Activated CD8-positive, alpha-beta T cell treated with anti-CD3 and anti-CD28 coated beads, Interleukin-2, amount 10 ng/mL, durations not matched to agents 7 days and 5 days (primary cell): ENCODE data around the gene TPRN. TPM values are rescaled to one million over a fixed set of nuclear protein-coding genes. Genes with fewer than 3 reads are reported as not detected.

Source experiments
- ATAC-seq: fragments of 150-1000 bp; cut with Tn5 transposase; one replicate; pipeline ENCODE4 v1.10.0; 2021; ENCODE audit warnings: moderate library complexity
- CTCF ChIA-PET: fragments of 350-600 bp; sonication (Branson Sonifier 250); formaldehyde crosslinking; loops from one replicate; lab custom pipeline; 2021; ENCODE audit warnings: antibody characterized with exemption; lab: Charles Lee
- POLR2A ChIA-PET: fragments of 350-600 bp; sonication (Branson Sonifier 250); formaldehyde crosslinking; loops from one replicate; lab custom pipeline; 2021; ENCODE audit warnings: antibody characterized with exemption; lab: Charles Lee
- DNase-seq: peaks from one replicate; pipeline ENCODE4 v3.0.0-alpha.2; 2020
- H3K27ac Mint-ChIP-seq: one replicate; pipeline ENCODE4 v1.8.0; 2021; ENCODE audit warnings: mild to moderate bottlenecking, mixed read lengths
- H3K27me3 Mint-ChIP-seq: one replicate; pipeline ENCODE4 v1.8.0; 2021; ENCODE audit warnings: low read depth, mixed read lengths
- H3K36me3 Mint-ChIP-seq: one replicate; pipeline ENCODE4 v1.8.0; 2021; ENCODE audit warnings: low read depth, mixed read lengths
- H3K4me1 Mint-ChIP-seq: one replicate; pipeline ENCODE4 v1.8.0; 2021; ENCODE audit warnings: low read depth, mixed read lengths
- H3K4me3 Mint-ChIP-seq: one replicate; pipeline ENCODE4 v1.8.0; 2021; ENCODE audit warnings: mild to moderate bottlenecking, mixed read lengths
- H3K9me3 Mint-ChIP-seq: one replicate; pipeline ENCODE4 v1.8.0; 2022; ENCODE audit warnings: mixed read lengths; ENCODE audit not compliant: insufficient read depth
- total RNA-seq, 2 experiments: library from RNA; stranded (reverse); gene quantifications; one replicate each; pipeline ENCODE4 v1.2.3, GENCODE V29; 2021

The TPRN gene
- total RNA-seq, 2 experiments from 2014 or later: 10.9 to 12.0 TPM

GRCh38 chr9:137222190-137223077, 21.9 kb upstream of the TPRN start, which contains the start of gene RNF208:
RNF208 (minus strand) TSS chr9:137222240; CDS start chr9:137221212, 1,028 bp downstream.
- Mint-ChIP-seq H3K27me3 (no peaks in the 10 kb centered on the region), H3K9me3 (no peaks in the 10 kb centered on the region), H3K36me3 (no peaks in the 10 kb centered on the region), H3K4me3 (peak within 1 kb of the TSS; percentile 80), H3K4me1 (peaks cover 16% of the 10 kb centered on the region), H3K27ac (peak within 1 kb of the TSS; percentile 87)
- no peak for ATAC-seq
- ChIA-PET CTCF (interaction anchor here (0.9 to 6.7 kb wide), 9 partner anchors 14 to 176 kb away, joined by 3 to 73 read pairs (median 4); partner anchors contain the start of genes ANAPC2, SSNA1, TOR4A and TPRN), POLR2A (interaction anchor here (0.6 to 3.7 kb wide), 12 partner anchors 14 to 135 kb away, joined by 3 to 28 read pairs (median 6); partner anchors contain the start of genes ANAPC2, MAN1B1, NDOR1 and NELFB)
- no peak for DNase-seq

- DNase-seq (no peak), ATAC-seq (no peak)
- no peaks in the 10 kb centered on the region for H3K27me3 Mint-ChIP-seq
- peak overlapping the region; percentile 36 for H3K4me3 Mint-ChIP-seq
- no peaks in the 10 kb centered on the region for H3K36me3 Mint-ChIP-seq
- POLR2A ChIA-PET: interaction anchor here (1.4 to 3.7 kb wide), 4 partner anchors 15 to 33 kb away, joined by 4 to 28 read pairs (median 9); partner anchors contain the start of genes ANAPC2, NDOR1, SSNA1 and TMEM203
- no peak overlapping the region for H3K27ac Mint-ChIP-seq
- H3K9me3 Mint-ChIP-seq: no peaks in the 10 kb centered on the region
- CTCF ChIA-PET: no interaction called here
- peaks cover 16% of the 10 kb centered on the region for H3K4me1 Mint-ChIP-seq
These were observed 21.1 kb upstream of the TPRN start for GRCh38 chr9:137221506-137222111.

- DNase-seq (no peak), ATAC-seq (no peak)
- no peaks in the 10 kb centered on the region for H3K27me3 Mint-ChIP-seq
- H3K4me3 Mint-ChIP-seq: peak overlapping the region; percentile 55
- ChIA-PET POLR2A (interaction anchor here (2.1 kb wide), 1 partner anchor 19 kb away, joined by 6 read pairs; the partner anchor contains the start of gene TUBB4B), CTCF (no interaction called here)
- H3K4me1 Mint-ChIP-seq: peaks cover 16% of the 10 kb centered on the region
- no peak overlapping the region for H3K27ac Mint-ChIP-seq
- no peaks in the 10 kb centered on the region for H3K9me3 Mint-ChIP-seq
- H3K36me3 Mint-ChIP-seq: no peaks in the 10 kb centered on the region
These were observed 20.6 kb upstream of the TPRN start for GRCh38 chr9:137221095-137221505.

- DNase-seq (no peak), ATAC-seq (no peak)
- CTCF ChIA-PET: no interaction called here
- H3K27me3 Mint-ChIP-seq: no peaks in the 10 kb centered on the region
- no peaks in the 10 kb centered on the region for H3K9me3 Mint-ChIP-seq
- H3K4me1 Mint-ChIP-seq: peaks cover 16% of the 10 kb centered on the region
- no peak overlapping the region for H3K27ac Mint-ChIP-seq
- peak overlapping the region; percentile 55 for H3K4me3 Mint-ChIP-seq
- H3K36me3 Mint-ChIP-seq: no peaks in the 10 kb centered on the region
- POLR2A ChIA-PET: interaction anchor here (1.5 to 2.1 kb wide), 3 partner anchors 16 to 20 kb away, joined by 4 to 6 read pairs (median 5); partner anchors contain the start of genes TPRN and TUBB4B
These were observed 20.0 kb upstream of the TPRN start for GRCh38 chr9:137220317-137221094.

GRCh38 chr9:137219757-137220316, 19.3 kb upstream of the TPRN start:
- ChIA-PET CTCF (interaction anchor here (1.4 kb wide), 1 partner anchor 31 kb away, joined by 5 read pairs; the partner anchor contains the start of genes ANAPC2 and SSNA1), POLR2A (interaction anchor here (1.5 to 2.1 kb wide), 3 partner anchors 15 to 21 kb away, joined by 4 to 6 read pairs (median 5); partner anchors contain the start of genes TPRN and TUBB4B)
- Mint-ChIP-seq H3K9me3 (no peaks in the 10 kb centered on the region), H3K27me3 (no peaks in the 10 kb centered on the region), H3K36me3 (no peaks in the 10 kb centered on the region), H3K27ac (no peak overlapping the region), H3K4me3 (no peak overlapping the region), H3K4me1 (peaks cover 9% of the 10 kb centered on the region)
- ATAC-seq: no peak
- no peak for DNase-seq

GRCh38 chr9:137218754-137219271, 18.3 kb upstream of the TPRN start:
- no peak overlapping the region for H3K27ac Mint-ChIP-seq
- no peaks in the 10 kb centered on the region for H3K36me3 Mint-ChIP-seq
- no peak overlapping the region for H3K4me3 Mint-ChIP-seq
- no peaks in the 10 kb centered on the region for H3K9me3 Mint-ChIP-seq
- no peak for DNase-seq
- no peak for ATAC-seq
- peaks cover 7% of the 10 kb centered on the region for H3K4me1 Mint-ChIP-seq
- POLR2A ChIA-PET: interaction anchor here (1.5 kb wide), 1 partner anchor 14 kb away, joined by 4 read pairs; no protein-coding TSS in a partner anchor
- CTCF ChIA-PET: interaction anchor here (1.4 kb wide), 1 partner anchor 30 kb away, joined by 5 read pairs; the partner anchor contains the start of genes ANAPC2 and SSNA1
- no peaks in the 10 kb centered on the region for H3K27me3 Mint-ChIP-seq

GRCh38 chr9:137218212-137218753, 17.7 kb upstream of the TPRN start:
- ChIA-PET POLR2A (no interaction called here), CTCF (interaction anchor here (1.4 kb wide), 1 partner anchor 29 kb away, joined by 5 read pairs; the partner anchor contains the start of genes ANAPC2 and SSNA1)
- no peak overlapping the region for H3K27ac Mint-ChIP-seq
- no peaks in the 10 kb centered on the region for H3K36me3 Mint-ChIP-seq
- no peak overlapping the region for H3K4me3 Mint-ChIP-seq
- H3K9me3 Mint-ChIP-seq: no peaks in the 10 kb centered on the region
- DNase-seq (no peak), ATAC-seq (no peak)
- peaks cover 7% of the 10 kb centered on the region for H3K4me1 Mint-ChIP-seq
- H3K27me3 Mint-ChIP-seq: no peaks in the 10 kb centered on the region

- CTCF ChIA-PET: no interaction called here
- Mint-ChIP-seq H3K27me3 (no peaks in the 10 kb centered on the region), H3K9me3 (no peaks in the 10 kb centered on the region), H3K4me3 (no peak overlapping the region), H3K4me1 (peaks cover 2% of the 10 kb centered on the region), H3K36me3 (no peaks in the 10 kb centered on the region), H3K27ac (no peak overlapping the region)
- POLR2A ChIA-PET: interaction anchor here (1.4 to 1.5 kb wide), 2 partner anchors 10 to 14 kb away, joined by 4 read pairs; no protein-coding TSS in a partner anchor
- DNase-seq (no peak), ATAC-seq (no peak)
These were observed 17.0 kb upstream of the TPRN start for GRCh38 chr9:137217276-137218211.

- H3K27me3 Mint-ChIP-seq: no peaks in the 10 kb centered on the region
- ChIA-PET CTCF (no interaction called here), POLR2A (interaction anchor here (1.1 to 1.5 kb wide), 4 partner anchors 9 to 25 kb away, joined by 3 to 5 read pairs (median 4); partner anchors contain the start of genes TPRN and TUBB4B)
- DNase-seq (no peak), ATAC-seq (no peak)
- no peaks in the 10 kb centered on the region for H3K9me3 Mint-ChIP-seq
- H3K4me1 Mint-ChIP-seq: peaks cover 2% of the 10 kb centered on the region
- H3K36me3 Mint-ChIP-seq: no peaks in the 10 kb centered on the region
- H3K4me3 Mint-ChIP-seq: no peak overlapping the region
- H3K27ac Mint-ChIP-seq: no peak overlapping the region
These were observed 15.8 kb upstream of the TPRN start for GRCh38 chr9:137216188-137216965.
